ENCODE results near the gene RNF166. TPM values are rescaled to one million over a fixed set of nuclear protein-coding genes. Genes with fewer than 3 reads are reported as not detected.

RNF166 gene
- total RNA-seq, 1 donor from 2014 or later, result 50.6 TPM

DNA sequence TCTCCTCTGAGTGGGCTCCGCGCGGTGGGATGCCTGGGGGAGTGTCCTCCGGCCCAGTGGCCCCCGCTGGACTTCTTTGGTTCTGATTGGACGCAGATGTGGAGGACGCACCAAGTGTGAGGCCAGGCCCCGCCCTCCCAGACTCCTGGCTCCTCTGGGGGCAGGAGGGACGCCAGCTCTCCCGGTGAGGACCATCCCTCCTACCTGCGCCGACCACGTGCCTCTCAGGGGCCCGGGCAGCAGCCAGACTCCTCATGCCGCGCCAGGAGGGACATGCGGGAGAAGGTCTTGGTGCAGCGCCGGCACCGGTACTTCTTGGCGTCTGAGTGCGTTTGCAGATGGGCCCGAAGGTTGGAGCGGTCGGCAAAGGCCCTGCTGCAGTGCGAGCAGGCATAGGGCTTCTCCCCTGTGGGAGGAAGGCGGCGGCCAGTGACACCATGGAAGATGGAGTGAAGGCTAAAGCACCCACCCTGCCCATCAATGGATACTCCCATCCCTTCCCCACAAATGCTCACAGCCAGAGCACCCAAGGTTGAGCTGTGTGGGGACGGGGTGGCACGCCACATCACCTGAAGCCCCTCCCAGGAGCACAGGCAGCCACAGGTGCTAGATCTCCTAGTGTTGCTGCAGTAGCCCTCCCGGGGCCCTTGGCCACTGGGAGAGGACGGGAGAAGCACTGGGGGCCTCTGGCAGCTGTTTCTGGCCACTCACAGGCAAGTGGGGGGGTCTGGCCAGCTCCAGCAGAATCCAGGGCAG lies 27.8 kb downstream of the RNF166 start:
- H3K27ac ChIP-seq, result no peak overlapping the region
- intact Hi-C loops (cut with DNase I), result no loop called here
- DNase-seq (no peak), ATAC-seq (no peak)
- H3K36me3 ChIP-seq, result no peaks in the 10 kb centered on the region
- H3K9me3 ChIP-seq, result no peaks in the 10 kb centered on the region
- peaks cover 5% of the 10 kb centered on the region for H3K27me3 ChIP-seq
- peaks cover 12% of the 10 kb centered on the region for H3K4me1 ChIP-seq
- H3K4me3 ChIP-seq, result no peak overlapping the region
- TF ChIP-seq, protein P1, sequence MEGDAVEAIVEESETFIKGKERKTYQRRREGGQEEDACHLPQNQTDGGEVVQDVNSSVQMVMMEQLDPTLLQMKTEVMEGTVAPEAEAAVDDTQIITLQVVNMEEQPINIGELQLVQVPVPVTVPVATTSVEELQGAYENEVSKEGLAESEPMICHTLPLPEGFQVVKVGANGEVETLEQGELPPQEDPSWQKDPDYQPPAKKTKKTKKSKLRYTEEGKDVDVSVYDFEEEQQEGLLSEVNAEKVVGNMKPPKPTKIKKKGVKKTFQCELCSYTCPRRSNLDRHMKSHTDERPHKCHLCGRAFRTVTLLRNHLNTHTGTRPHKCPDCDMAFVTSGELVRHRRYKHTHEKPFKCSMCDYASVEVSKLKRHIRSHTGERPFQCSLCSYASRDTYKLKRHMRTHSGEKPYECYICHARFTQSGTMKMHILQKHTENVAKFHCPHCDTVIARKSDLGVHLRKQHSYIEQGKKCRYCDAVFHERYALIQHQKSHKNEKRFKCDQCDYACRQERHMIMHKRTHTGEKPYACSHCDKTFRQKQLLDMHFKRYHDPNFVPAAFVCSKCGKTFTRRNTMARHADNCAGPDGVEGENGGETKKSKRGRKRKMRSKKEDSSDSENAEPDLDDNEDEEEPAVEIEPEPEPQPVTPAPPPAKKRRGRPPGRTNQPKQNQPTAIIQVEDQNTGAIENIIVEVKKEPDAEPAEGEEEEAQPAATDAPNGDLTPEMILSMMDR (IDR thresholded peaks at IDR 0.05), result no peak

- Histone ChIP-seq H3K27me3 (peaks cover 5% of the 10 kb centered on the region), H3K9me3 (no peaks in the 10 kb centered on the region), H3K36me3 (no peaks in the 10 kb centered on the region), H3K4me3 (no peak overlapping the region), H3K4me1 (peaks cover 12% of the 10 kb centered on the region), H3K27ac (no peak overlapping the region)
- TF ChIP-seq, protein P1 (IDR thresholded peaks at IDR 0.05), result no peak
- intact Hi-C loops (cut with DNase I), result no loop called here
- DNase-seq (no peak), ATAC-seq (no peak)
Measured at GRCh38 chr16:88677721-88678120, 28.5 kb downstream of the RNF166 start.

GRCh38 chr16:88676502-88677242 lies 29.5 kb downstream of the RNF166 start:
- DNase-seq (no peak), ATAC-seq (no peak)
- TF ChIP-seq, protein P1 (IDR thresholded peaks at IDR 0.05), result no peak
- no peaks in the 10 kb centered on the region for H3K9me3 ChIP-seq
- peaks cover 7% of the 10 kb centered on the region for H3K4me1 ChIP-seq
- no peaks in the 10 kb centered on the region for H3K36me3 ChIP-seq
- no peaks in the 10 kb centered on the region for H3K27me3 ChIP-seq
- intact Hi-C loops (cut with DNase I), result no loop called here
- H3K27ac ChIP-seq, result no peak overlapping the region
- no peak overlapping the region for H3K4me3 ChIP-seq

- no peak for DNase-seq
- TF ChIP-seq, protein P1 (IDR thresholded peaks at IDR 0.05), result no peak
- ATAC-seq, result no peak
- H3K4me3 ChIP-seq, result no peak overlapping the region
- no peak overlapping the region for H3K27ac ChIP-seq
- H3K4me1 ChIP-seq, result no peaks in the 10 kb centered on the region
- H3K27me3 ChIP-seq, result no peaks in the 10 kb centered on the region
- H3K9me3 ChIP-seq, result no peaks in the 10 kb centered on the region
- H3K36me3 ChIP-seq, result no peaks in the 10 kb centered on the region
- intact Hi-C loops (cut with DNase I), result no loop called here
Measured at GRCh38 chr16:88673716-88674379, 32.4 kb downstream of the RNF166 start.

DNA sequence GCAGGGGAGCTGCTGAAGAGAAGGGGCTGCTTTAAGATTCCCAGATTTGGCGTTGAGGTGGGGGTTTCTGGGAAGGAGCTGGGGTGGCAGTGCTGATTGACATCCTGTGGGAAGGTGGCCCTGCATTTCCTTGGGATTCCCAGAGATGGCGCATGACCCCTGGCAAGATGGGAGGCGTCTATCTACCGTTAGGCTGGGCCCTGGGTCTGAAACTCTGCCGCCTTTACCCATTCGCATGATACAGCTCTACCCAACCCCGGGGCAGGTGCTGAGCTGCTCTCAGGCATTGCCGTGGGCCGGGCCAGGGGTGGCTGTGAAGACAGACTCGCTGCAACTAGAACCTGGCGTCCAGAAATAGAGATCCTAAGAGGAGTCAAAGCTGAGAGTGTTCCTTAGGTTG lies 33.4 kb downstream of the RNF166 start:
- intact Hi-C loops (cut with DNase I), result no loop called here
- DNase-seq (no peak), ATAC-seq (peak; percentile 53)
- Histone ChIP-seq H3K9me3 (no peaks in the 10 kb centered on the region), H3K36me3 (no peaks in the 10 kb centered on the region), H3K4me3 (no peak overlapping the region), H3K27me3 (no peaks in the 10 kb centered on the region), H3K27ac (no peak overlapping the region), H3K4me1 (no peaks in the 10 kb centered on the region)
- TF ChIP-seq, protein P1 (IDR thresholded peaks at IDR 0.05), result peak; percentile 25
